ENCODE results near the gene KRTAP5-9. TPM values are rescaled to one million over a fixed set of nuclear protein-coding genes. Genes with fewer than 3 reads are reported as not detected.
"Not testable (repeated sequence)": the region's sequence is repeated elsewhere in the genome, so short reads cannot be mapped to it uniquely, and the experiment has no call there.

KRTAP5-9 gene
- total and polyA plus RNA-seq, 3 experiments from 2014 or later, result not detected

GRCh38 chr11:71557257-71557656 is 9.0 kb downstream of the KRTAP5-9 start:
- H3K36me3 ChIP-seq (ENCODE audit: insufficient read depth, low read length), result no peaks in the 10 kb centered on the region
- H3K4me1 Mint-ChIP-seq, result no peaks in the 10 kb centered on the region
- no peak for DNase-seq
- H3K27me3 Mint-ChIP-seq, result peaks cover 9 to 50% of the 10 kb centered on the region in 2 donors
- H3K27ac ChIP-seq (ENCODE audit: low read depth, low read length), result no peak overlapping the region
- H3K9me3 ChIP-seq (ENCODE audit: low read length), result no peaks in the 10 kb centered on the region
- H3K27me3 ChIP-seq (ENCODE audit: insufficient read depth, low read length, poor library complexity, severe bottlenecking), result no peaks in the 10 kb centered on the region
- no peak overlapping the region for H3K4me3 Mint-ChIP-seq
- ChIA-PET CTCF (no interaction called here), POLR2A (no interaction called here)
- H3K4me1 ChIP-seq (ENCODE audit: insufficient read depth, low read length), result no peaks in the 10 kb centered on the region
- H3K27ac Mint-ChIP-seq, result no peak overlapping the region
- H3K4me3 ChIP-seq (ENCODE audit: low read length), result no peak overlapping the region
- peaks cover 0 to 3% (median 0%) of the 10 kb centered on the region in 3 donors for H3K36me3 Mint-ChIP-seq
- peaks cover 0 to 3% (median 0%) of the 10 kb centered on the region in 5 donors for H3K9me3 Mint-ChIP-seq

GRCh38 chr11:71558996-71559395 is 10.8 kb downstream of the KRTAP5-9 start:
- Mint-ChIP-seq H3K4me3 (no peak overlapping the region), H3K27me3 (peaks cover 14 to 60% of the 10 kb centered on the region in 2 donors), H3K36me3 (peaks cover 0 to 3% (median 0%) of the 10 kb centered on the region in 3 donors), H3K4me1 (peaks cover 0 to 4% (median 0%) of the 10 kb centered on the region in 3 donors), H3K9me3 (peaks cover 0 to 3% (median 0%) of the 10 kb centered on the region in 5 donors), H3K27ac (no peak overlapping the region)
- Histone ChIP-seq H3K27me3 (ENCODE audit: insufficient read depth, low read length, poor library complexity, severe bottlenecking) (peaks cover 5% of the 10 kb centered on the region), H3K4me1 (ENCODE audit: insufficient read depth, low read length) (no peaks in the 10 kb centered on the region), H3K36me3 (ENCODE audit: insufficient read depth, low read length) (no peaks in the 10 kb centered on the region), H3K4me3 (ENCODE audit: low read length) (no peak overlapping the region), H3K9me3 (ENCODE audit: low read length) (no peaks in the 10 kb centered on the region), H3K27ac (ENCODE audit: low read depth, low read length) (no peak overlapping the region)
- ChIA-PET POLR2A (no interaction called here), CTCF (no interaction called here)
- no peak for DNase-seq

- Mint-ChIP-seq H3K36me3 (peaks cover 0 to 3% (median 0%) of the 10 kb centered on the region in 3 donors), H3K27ac (no peak overlapping the region), H3K27me3 (peaks cover 17 to 69% of the 10 kb centered on the region in 2 donors)
These were observed 13.9 kb downstream of the KRTAP5-9 start for GRCh38 chr11:71562120-71562519.

GRCh38 chr11:71563406-71563805 is 15.2 kb downstream of the KRTAP5-9 start:
- Mint-ChIP-seq H3K9me3 (peaks cover 0 to 3% (median 0%) of the 10 kb centered on the region in 5 donors), H3K36me3 (peaks cover 0 to 3% (median 0%) of the 10 kb centered on the region in 3 donors), H3K27me3 (peaks cover 12 to 61% of the 10 kb centered on the region in 2 donors), H3K4me3 (no peak overlapping the region), H3K27ac (no peak overlapping the region), H3K4me1 (peaks cover 0 to 4% (median 0%) of the 10 kb centered on the region in 3 donors)
- CTCF ChIA-PET, result no interaction called here
- H3K9me3 ChIP-seq (ENCODE audit: low read length), result no peaks in the 10 kb centered on the region
- H3K27me3 ChIP-seq (ENCODE audit: insufficient read depth, low read length, poor library complexity, severe bottlenecking), result peaks cover 5% of the 10 kb centered on the region
- no peak for DNase-seq
- no peaks in the 10 kb centered on the region for H3K4me1 ChIP-seq (ENCODE audit: insufficient read depth, low read length)
- no peak overlapping the region for H3K4me3 ChIP-seq (ENCODE audit: low read length)
- H3K27ac ChIP-seq (ENCODE audit: low read depth, low read length), result no peak overlapping the region
- POLR2A ChIA-PET, result no interaction called here
- no peaks in the 10 kb centered on the region for H3K36me3 ChIP-seq (ENCODE audit: insufficient read depth, low read length)

More at GRCh38 chr11:71562120-71562519, 13.9 kb downstream of the KRTAP5-9 start:
- H3K4me3 Mint-ChIP-seq, result no peak overlapping the region
- H3K4me1 Mint-ChIP-seq, result peaks cover 0 to 4% (median 0%) of the 10 kb centered on the region in 3 donors
- Histone ChIP-seq H3K4me1 (ENCODE audit: insufficient read depth, low read length) (no peaks in the 10 kb centered on the region), H3K9me3 (ENCODE audit: low read length) (no peaks in the 10 kb centered on the region), H3K36me3 (ENCODE audit: insufficient read depth, low read length) (no peaks in the 10 kb centered on the region), H3K27me3 (ENCODE audit: insufficient read depth, low read length, poor library complexity, severe bottlenecking) (peaks cover 5% of the 10 kb centered on the region), H3K4me3 (ENCODE audit: low read length) (no peak overlapping the region), H3K27ac (ENCODE audit: low read depth, low read length) (no peak overlapping the region)
- CTCF ChIA-PET, result no interaction called here
- POLR2A ChIA-PET, result no interaction called here
- no peak for DNase-seq
- H3K9me3 Mint-ChIP-seq, result peaks cover 0 to 3% (median 0%) of the 10 kb centered on the region in 5 donors

- CTCF ChIA-PET, result no interaction called here
- H3K4me3 ChIP-seq (ENCODE audit: low read length), result no peak overlapping the region
- H3K27ac Mint-ChIP-seq, result no peak overlapping the region
- H3K36me3 Mint-ChIP-seq, result peaks cover 0 to 3% (median 0%) of the 10 kb centered on the region in 3 donors
- peaks cover 5% of the 10 kb centered on the region for H3K27me3 ChIP-seq (ENCODE audit: insufficient read depth, low read length, poor library complexity, severe bottlenecking)
- peaks cover 0 to 3% (median 0%) of the 10 kb centered on the region in 5 donors for H3K9me3 Mint-ChIP-seq
- H3K9me3 ChIP-seq (ENCODE audit: low read length), result no peaks in the 10 kb centered on the region
- H3K4me3 Mint-ChIP-seq, result no peak overlapping the region
- peaks cover 20 to 59% of the 10 kb centered on the region in 2 donors for H3K27me3 Mint-ChIP-seq
- POLR2A ChIA-PET, result no interaction called here
- DNase-seq, result no peak
- no peak overlapping the region for H3K27ac ChIP-seq (ENCODE audit: low read depth, low read length)
- H3K36me3 ChIP-seq (ENCODE audit: insufficient read depth, low read length), result no peaks in the 10 kb centered on the region
- no peaks in the 10 kb centered on the region for H3K4me1 ChIP-seq (ENCODE audit: insufficient read depth, low read length)
- peaks cover 0 to 4% (median 0%) of the 10 kb centered on the region in 3 donors for H3K4me1 Mint-ChIP-seq
These were observed 16.2 kb downstream of the KRTAP5-9 start for GRCh38 chr11:71564430-71564829.

GRCh38 chr11:71565263-71565662 is 17.0 kb downstream of the KRTAP5-9 start, which contains the start of gene KRTAP5-10:
TSS of gene KRTAP5-10 (plus strand) at chr11:71565563. CDS start at chr11:71565588, 25 bp downstream.
- H3K9me3 Mint-ChIP-seq, result peaks cover 0 to 3% (median 0%) of the 10 kb centered on the region in 5 donors
- H3K27me3 Mint-ChIP-seq, result peaks cover 20 to 54% of the 10 kb centered on the region in 2 donors
- H3K36me3 Mint-ChIP-seq, result peaks cover 0 to 3% (median 0%) of the 10 kb centered on the region in 3 donors
- H3K27ac ChIP-seq (ENCODE audit: low read depth, low read length), result no peak within 1 kb of the TSS
- no peaks in the 10 kb centered on the region for H3K9me3 ChIP-seq (ENCODE audit: low read length)
- no peaks in the 10 kb centered on the region for H3K4me1 ChIP-seq (ENCODE audit: insufficient read depth, low read length)
- no peak within 1 kb of the TSS for H3K4me3 ChIP-seq (ENCODE audit: low read length)
- ChIA-PET POLR2A (no interaction called here), CTCF (no interaction called here)
- no peaks in the 10 kb centered on the region for H3K36me3 ChIP-seq (ENCODE audit: insufficient read depth, low read length)
- H3K4me3 Mint-ChIP-seq, result no peak within 1 kb of the TSS
- H3K27me3 ChIP-seq (ENCODE audit: insufficient read depth, low read length, poor library complexity, severe bottlenecking), result peaks cover 5% of the 10 kb centered on the region
- no peak for DNase-seq
- no peak within 1 kb of the TSS for H3K27ac Mint-ChIP-seq
- peaks cover 0 to 4% (median 0%) of the 10 kb centered on the region in 3 donors for H3K4me1 Mint-ChIP-seq

- DNase-seq, result no peak
- Histone ChIP-seq H3K9me3 (ENCODE audit: low read length) (no peaks in the 10 kb centered on the region), H3K36me3 (ENCODE audit: insufficient read depth, low read length) (no peaks in the 10 kb centered on the region), H3K27me3 (ENCODE audit: insufficient read depth, low read length, poor library complexity, severe bottlenecking) (peaks cover 5% of the 10 kb centered on the region), H3K4me3 (ENCODE audit: low read length) (no peak overlapping the region), H3K4me1 (ENCODE audit: insufficient read depth, low read length) (no peaks in the 10 kb centered on the region), H3K27ac (ENCODE audit: low read depth, low read length) (no peak overlapping the region)
- Mint-ChIP-seq H3K27me3 (peaks cover 18 to 52% of the 10 kb centered on the region in 2 donors), H3K4me3 (no peak overlapping the region), H3K9me3 (peaks cover 0 to 1% (median 0%) of the 10 kb centered on the region in 5 donors), H3K4me1 (peaks cover 0 to 4% (median 0%) of the 10 kb centered on the region in 3 donors), H3K27ac (no peak overlapping the region), H3K36me3 (peaks cover 0 to 1% (median 0%) of the 10 kb centered on the region in 3 donors)
- ChIA-PET POLR2A (no interaction called here), CTCF (no interaction called here)
These were observed 17.9 kb downstream of the KRTAP5-9 start for GRCh38 chr11:71566081-71566620.

GRCh38 chr11:71566626-71567599 is 18.7 kb downstream of the KRTAP5-9 start:
- H3K4me3 ChIP-seq (ENCODE audit: low read length); H3K27me3 ChIP-seq (ENCODE audit: insufficient read depth, low read length, poor library complexity, severe bottlenecking); H3K9me3 Mint-ChIP-seq; H3K9me3 ChIP-seq (ENCODE audit: low read length); H3K4me3 Mint-ChIP-seq; H3K4me1 Mint-ChIP-seq; H3K4me1 ChIP-seq (ENCODE audit: insufficient read depth, low read length); H3K36me3 Mint-ChIP-seq; CTCF ChIA-PET; H3K36me3 ChIP-seq (ENCODE audit: insufficient read depth, low read length); DNase-seq; H3K27ac Mint-ChIP-seq; POLR2A ChIA-PET; H3K27ac ChIP-seq (ENCODE audit: low read depth, low read length): not testable (repeated sequence)
- H3K27me3 Mint-ChIP-seq, result peaks cover 17 to 45% of the 10 kb centered on the region in 2 donors

Data from CD8-positive, alpha-beta memory T cell (primary cell).